Raji (cell line): Measurements from ENCODE around the gene ANGEL1.

ENCODE experiments used
- POLR2A ChIP-seq: IDR thresholded peaks from 2 replicates; pipeline ENCODE4 v1.6.1; 2011; ENCODE audit warnings: low read depth, low read length, control low read depth; ENCODE audit not compliant: insufficient read depth

Gene ANGEL1

GRCh38 chr14:76742185-76742584, 70.5 kb downstream of the ANGEL1 start:
- no peak for TF ChIP-seq POLR2A

GRCh38 chr14:76741074-76741473, 71.6 kb downstream of the ANGEL1 start:
- TF ChIP-seq POLR2A: no peak
